GM13977 (cell line): ENCODE measurements around the gene RTF1.
"Not testable (repeated sequence)": the region's sequence is repeated elsewhere in the genome, so short reads cannot be mapped to it uniquely, and the experiment has no call there.

ENCODE experiments used
- DNase-seq: peaks from one replicate; pipeline ENCODE4 v3.0.0; 2012; ENCODE audit warnings: low spot score
- CTCF ChIP-seq: IDR thresholded peaks from 2 replicates; pipeline ENCODE4 v1.5.1; 2012; ENCODE audit warnings: mild to moderate bottlenecking, control low read depth; ENCODE audit not compliant: insufficient read depth; ENCODE audit errors: extremely low read depth, missing control alignments
- in situ Hi-C: fragments of 300-500 bp; cut with MboI; formaldehyde crosslinking; loops from one replicate; pipeline ENCODE4 v1.12.0; 2022; ENCODE audit warnings: low sequenced_read_pairs, low pct_unique_long_range_greater_than_20kb, mixed read lengths, inconsistent platforms; ENCODE audit not compliant: unreplicated experiment

Gene RTF1

GRCh38 chr15:41437448-41437847 is 20.6 kb downstream of the RTF1 start:
- no peak for TF ChIP-seq CTCF
- in situ Hi-C loops = no loop called here
- no peak for DNase-seq

GRCh38 chr15:41438206-41438605 is 21.3 kb downstream of the RTF1 start:
- no peak for DNase-seq
- in situ Hi-C loops = no loop called here
- TF ChIP-seq CTCF = no peak

- peak; percentile 16 for TF ChIP-seq CTCF
- in situ Hi-C loops, DNase-seq: not testable (repeated sequence)
These were observed 21.9 kb downstream of the RTF1 start for GRCh38 chr15:41438745-41439144.

GRCh38 chr15:41443275-41443674 is 26.4 kb downstream of the RTF1 start:
- TF ChIP-seq CTCF = no peak
- in situ Hi-C loops = no loop called here
- DNase-seq = no peak

GRCh38 chr15:41445399-41445798 is 28.5 kb downstream of the RTF1 start:
- in situ Hi-C loops = no loop called here
- no peak for TF ChIP-seq CTCF

GRCh38 chr15:41462084-41462795 is 45.3 kb downstream of the RTF1 start:
- in situ Hi-C loops = no loop called here
- DNase-seq = no peak
- no peak for TF ChIP-seq CTCF

More at GRCh38 chr15:41445399-41445798, 28.5 kb downstream of the RTF1 start:
- DNase-seq = no peak
